Stimulated activated CD8-positive, alpha-beta memory T cell treated with anti-CD3 and anti-CD28 coated beads, Interleukin-4, amount 100 ng/mL, for 48 hours (primary cell): ENCODE results near the gene HDAC8.
"Not testable (repeated sequence)": the region's sequence is repeated elsewhere in the genome, so short reads cannot be mapped to it uniquely, and the experiment has no call there.

Experiments used
- DNase-seq: peaks from one replicate; pipeline ENCODE4 v3.0.0-alpha.2; 2020

The HDAC8 gene

GRCh38 chrX:72572248-72573157 is at the start of gene HDAC8:
HDAC8 (minus strand) TSS chrX:72572843; CDS start chrX:72572761, 82 bp downstream.
- peak; percentile 59 for DNase-seq

DNA sequence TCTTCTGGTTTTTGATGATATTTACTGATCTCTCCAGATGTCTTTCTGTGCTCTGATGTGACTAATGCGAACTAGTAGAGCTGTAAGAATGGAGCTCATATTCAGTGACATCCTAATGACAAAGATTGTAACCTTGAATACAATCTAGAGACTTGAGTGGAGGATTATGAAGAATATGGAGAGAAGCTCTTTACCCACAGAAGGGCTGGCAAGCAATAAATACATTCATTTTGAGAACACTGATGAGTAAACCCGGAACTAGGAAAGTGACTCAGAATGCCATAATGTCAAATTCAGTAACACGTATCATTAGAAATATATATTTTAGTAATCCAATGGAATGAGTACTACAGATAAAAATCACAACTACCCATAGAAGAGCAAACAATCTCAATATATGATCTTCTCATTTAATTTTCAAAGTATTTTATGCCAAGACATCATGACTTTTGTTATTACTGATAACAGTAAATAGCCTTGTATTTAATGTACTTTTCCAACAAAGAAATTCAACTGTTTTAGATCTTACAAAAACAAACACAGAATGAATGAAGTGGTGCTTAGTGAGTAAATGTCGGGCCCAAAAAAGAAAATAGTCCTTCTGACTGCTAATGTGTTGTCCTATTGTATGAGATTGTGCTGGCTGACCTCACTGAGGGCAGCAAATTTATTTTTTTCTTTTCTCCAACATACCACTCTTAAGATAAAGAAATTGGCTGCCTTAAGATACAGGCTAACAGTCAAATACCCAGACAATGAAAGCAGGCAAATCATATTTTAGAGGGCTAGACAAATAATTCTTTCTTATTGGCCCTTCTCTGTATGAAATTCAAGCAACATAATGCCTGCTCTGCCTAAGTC is 49.2 kb upstream of the HDAC8 start:
- DNase-seq: no peak

DNA sequence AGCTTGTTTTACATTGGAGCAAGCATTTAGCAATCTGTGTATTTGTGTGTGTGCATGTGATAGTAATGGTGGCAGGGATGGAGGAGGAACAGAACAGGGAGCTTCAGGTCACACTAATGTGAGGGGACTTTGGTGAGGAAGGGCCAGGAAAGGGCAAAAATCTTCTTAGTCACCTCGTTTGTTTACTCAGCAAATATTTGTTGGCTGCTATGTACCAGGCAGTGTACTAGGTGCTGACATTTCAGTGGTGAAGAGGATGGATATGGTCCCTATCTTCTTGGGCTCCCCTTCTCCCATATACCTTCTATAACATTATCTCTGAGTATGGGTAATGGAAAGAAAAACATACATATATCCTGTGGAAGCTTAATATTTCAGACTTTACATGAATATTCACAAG is 48.5 kb upstream of the HDAC8 start:
- DNase-seq: no peak

- DNase-seq: peak; percentile 58
Observed at GRCh38 chrX:72620550-72621145, 48.0 kb upstream of the HDAC8 start.

GRCh38 chrX:72609313-72609712 is 36.7 kb upstream of the HDAC8 start:
- no peak for DNase-seq

- DNase-seq: no peak
Observed at GRCh38 chrX:72604705-72605104, 32.1 kb upstream of the HDAC8 start.

DNA sequence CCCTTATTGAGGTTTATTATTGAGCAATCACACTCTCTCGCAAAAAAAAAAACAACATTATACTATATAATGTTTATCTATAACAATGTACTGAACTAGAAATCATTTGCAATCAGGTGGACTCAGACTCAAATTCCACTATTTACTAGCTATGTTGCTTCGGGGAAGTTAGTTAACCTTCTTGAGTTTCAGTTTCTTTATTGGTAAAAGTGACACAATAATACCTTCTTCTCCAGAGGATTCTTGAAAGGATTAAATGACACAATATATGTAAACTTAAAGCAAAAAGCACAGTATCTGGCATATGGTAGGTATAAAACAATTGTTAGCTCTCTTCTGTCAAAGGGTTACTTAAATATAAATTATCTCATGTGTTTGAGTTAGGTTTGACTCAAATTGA is 31.5 kb upstream of the HDAC8 start:
- no peak for DNase-seq

DNA sequence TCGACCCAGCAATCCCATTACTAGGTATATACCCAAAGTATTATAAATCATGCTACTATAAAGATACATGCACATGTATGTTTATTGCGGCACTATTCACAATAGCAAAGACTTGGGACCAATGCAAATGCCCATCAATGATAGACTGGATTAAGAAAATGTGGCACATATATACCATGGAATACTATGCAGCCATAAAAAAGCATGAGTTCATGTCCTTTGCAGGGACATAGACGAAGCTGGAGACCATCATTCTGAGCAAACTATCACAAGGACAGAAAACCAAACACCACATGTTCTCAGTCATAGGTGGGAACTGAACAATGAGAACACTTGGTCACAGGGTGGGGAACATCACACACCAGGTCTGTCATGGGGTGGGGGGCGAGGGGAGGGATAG is 18.4 kb upstream of the HDAC8 start:
- not testable (repeated sequence) for DNase-seq

- DNase-seq: no peak
Observed at GRCh38 chrX:72584163-72584562, 11.5 kb upstream of the HDAC8 start.

DNA sequence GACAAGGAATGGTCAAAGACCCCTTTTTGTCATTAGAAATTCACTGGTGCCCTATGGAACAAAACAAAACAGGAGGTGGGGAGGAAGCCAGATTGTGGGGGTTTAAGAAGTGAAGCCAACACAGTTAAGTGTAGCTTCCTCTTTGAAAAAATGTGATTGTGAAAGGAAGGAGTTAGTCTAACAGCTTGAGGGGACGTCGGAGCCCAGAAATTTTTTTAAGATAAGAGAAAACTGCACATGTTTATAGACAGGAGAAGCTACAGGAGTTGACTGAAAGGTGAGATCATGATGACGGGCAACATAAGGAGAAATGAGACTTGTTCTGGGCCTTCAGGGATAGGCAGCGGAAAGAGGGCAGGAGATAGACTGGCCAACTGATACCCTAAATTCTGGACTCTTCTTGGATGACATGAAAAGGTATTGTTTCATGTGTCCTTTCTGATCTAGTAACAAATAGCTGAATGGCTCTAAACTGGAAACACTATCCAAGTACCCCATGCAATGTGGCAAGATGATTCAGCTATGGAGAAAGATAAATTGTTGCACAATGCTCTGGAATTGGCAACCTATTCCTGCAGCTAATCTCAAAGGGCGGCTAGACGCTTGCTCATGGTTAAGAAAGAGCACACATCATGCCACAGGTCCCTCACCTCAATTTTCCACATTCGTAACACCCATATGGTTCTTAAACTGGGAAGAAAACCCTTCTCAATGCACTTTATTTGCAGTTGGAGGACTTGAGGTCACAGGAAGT is 3.7 kb upstream of the HDAC8 start:
- DNase-seq: no peak

GRCh38 chrX:72573158-72573511 is 492 bp upstream of the HDAC8 start:
- DNase-seq: no peak

DNA sequence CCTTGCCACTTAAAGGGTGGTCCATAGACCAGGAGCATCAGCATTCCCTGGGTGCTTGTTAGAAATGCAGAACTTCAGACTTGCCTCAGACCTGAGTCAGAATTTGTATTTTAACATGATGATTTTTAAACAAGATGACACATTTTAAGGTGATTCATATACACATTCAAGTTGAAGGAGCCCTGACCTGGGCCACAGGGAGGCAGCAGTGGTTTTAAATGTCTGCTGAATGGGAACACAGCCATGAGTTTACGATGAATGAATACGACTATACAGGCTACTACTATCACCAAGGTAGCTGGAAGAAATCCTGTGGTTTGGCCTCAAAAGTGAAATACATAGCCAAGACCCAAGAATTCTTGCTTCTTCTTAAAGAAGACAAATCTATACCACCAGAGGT is 2.9 kb downstream of the HDAC8 start:
- no peak for DNase-seq

GRCh38 chrX:72568406-72569092 is 4.1 kb downstream of the HDAC8 start:
- DNase-seq: no peak

DNA sequence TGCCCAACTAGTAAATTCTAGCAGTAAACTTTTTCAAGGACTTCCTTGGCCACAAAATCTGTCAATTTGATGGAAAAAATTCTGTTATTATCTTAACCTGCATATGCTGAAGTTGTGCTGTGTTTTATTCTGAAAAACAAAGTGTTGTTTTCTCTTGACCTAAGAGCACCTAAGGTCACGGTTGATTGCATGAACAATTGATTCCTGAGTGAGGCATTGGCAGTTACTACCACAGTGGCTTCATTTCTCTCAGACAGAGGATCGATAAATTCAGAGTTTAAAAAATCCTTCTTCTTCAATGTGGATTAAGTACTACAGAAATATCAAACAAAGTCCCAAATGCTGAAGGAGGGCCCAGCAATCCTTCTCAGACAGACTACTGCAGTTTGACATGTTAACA is 6.2 kb downstream of the HDAC8 start:
- no peak for DNase-seq

- not testable (repeated sequence) for DNase-seq
Observed at GRCh38 chrX:72559655-72560054, 13.0 kb downstream of the HDAC8 start.

DNA sequence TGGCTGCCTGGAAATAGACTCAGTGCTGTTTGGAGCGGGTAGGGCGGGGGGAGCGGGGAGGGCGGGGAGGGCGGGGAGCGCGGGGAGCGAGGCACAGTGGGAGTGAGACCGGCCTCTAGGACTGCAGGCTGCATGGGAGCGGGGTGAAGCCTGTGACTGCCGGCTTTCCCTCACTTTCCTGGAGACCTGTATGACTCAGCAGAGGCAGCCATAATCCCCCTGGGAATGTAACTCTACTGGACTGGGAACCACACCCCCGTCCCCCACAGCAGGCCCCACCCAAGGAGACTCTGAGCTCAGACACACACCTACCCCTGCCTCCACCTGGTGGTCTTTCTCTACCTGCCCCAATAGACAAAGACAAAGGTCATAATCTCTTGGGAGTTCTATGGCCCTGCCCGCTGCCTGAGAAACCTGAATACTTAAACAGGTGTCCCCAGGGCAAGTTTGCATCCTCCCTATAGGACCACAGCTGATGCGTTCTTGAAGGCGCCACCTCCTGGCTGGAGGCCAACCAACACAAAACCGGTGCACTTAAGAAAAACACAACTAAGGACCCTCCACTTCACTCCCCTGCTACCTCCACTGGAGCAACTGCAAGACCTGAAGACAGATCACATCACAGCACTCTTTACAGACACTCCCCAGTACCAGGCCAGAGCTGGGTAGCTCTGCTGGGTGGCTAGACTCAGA is 18.0 kb downstream of the HDAC8 start:
- peak; percentile 23 for DNase-seq

GRCh38 chrX:72552443-72552842 is 20.2 kb downstream of the HDAC8 start:
- not testable (repeated sequence) for DNase-seq

DNA sequence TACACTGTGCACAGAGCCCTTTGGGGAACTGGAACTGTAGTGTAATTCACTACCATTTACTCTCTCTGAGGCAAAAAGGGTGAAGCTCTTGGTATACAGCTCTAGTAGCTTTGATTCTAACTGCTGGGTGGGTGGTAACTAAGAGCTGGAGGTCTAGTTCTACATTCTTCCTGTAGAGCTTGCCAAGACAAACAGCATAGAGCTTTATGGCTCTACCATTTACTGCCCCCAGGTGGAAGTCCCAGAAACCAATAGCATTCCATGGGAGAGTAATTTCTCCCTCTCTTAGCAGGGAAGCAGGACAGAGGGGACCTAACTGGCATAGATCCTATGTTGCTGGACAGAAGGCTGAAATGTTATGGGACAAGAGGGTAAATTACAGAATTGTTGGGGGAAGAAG is 26.7 kb downstream of the HDAC8 start:
- no peak for DNase-seq

DNA sequence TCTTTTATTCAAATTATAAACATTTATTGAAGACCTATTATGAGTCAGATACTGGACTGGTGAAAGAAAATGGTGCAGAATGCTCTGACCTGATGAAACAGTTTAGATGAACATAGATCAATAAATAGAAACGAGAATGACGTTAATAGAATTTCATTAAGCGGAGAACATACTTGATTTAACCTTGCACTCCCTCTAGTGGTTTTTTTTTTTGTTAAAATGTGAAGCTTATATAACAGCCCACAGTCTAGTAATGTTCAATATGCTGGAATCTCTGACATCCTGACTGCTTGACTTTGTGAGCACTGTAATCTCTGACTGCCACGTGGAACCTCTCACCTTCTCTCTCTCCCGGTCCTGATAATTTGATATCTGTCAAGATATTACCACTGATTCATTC is 32.3 kb downstream of the HDAC8 start:
- no peak for DNase-seq

DNA sequence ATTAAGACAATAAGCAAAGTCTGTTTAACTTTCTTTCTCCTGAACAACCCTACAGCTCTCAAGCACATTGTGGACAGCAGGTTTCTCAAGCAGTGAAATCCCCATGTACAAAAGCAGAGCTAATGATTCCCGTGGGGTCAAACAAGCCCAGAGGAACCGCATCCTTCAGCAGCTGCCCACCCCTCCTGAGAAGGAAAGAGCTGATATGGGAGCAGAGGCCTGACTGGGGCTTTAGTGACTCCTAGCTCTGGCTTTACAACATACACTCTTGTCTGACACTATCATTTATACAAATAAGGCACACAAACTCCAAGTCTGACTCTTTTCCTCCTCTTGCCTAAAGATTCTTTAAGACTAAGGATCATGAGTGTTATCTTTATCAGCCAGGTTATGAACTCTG is 32.8 kb downstream of the HDAC8 start:
- no peak for DNase-seq

GRCh38 chrX:72536542-72536941 is 36.1 kb downstream of the HDAC8 start:
- no peak for DNase-seq

- DNase-seq: no peak
Observed at GRCh38 chrX:72532366-72532765, 40.3 kb downstream of the HDAC8 start.
